Measurements from ENCODE around the gene ARID5B. TPM values are rescaled to one million over a fixed set of nuclear protein-coding genes. Genes with fewer than 3 reads are reported as not detected.

ARID5B gene
- total RNA-seq, 1 experiment from 2014 or later: 2.3 TPM

DNA sequence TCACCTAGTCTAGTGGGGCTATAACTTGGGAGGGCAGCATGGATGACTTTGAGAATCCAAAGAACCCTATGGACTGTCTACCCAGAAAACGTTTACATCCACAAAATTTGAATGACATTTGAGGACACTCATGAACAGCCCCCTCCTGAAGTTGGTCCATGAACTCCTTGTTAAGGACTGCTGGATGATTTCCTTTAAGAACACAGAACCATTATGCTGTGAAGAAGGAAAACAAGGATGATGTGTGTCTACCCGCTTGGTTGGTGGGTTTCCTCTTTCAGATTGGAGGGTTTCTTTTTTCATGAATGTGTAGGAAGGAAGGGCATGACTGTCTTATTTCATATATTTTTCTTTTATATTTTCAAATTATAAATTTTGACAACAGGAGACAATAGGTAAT is 58.3 kb downstream of the ARID5B start (continued):
- no peak for TF ChIP-seq ATF1 (CRISPR knock-in tag; IDR thresholded peaks at IDR 0.05)
- no peak for TF ChIP-seq RORB (CRISPR knock-in tag; IDR thresholded peaks at IDR 0.05)
- TF ChIP-seq ZNF263 (CRISPR knock-in tag; IDR thresholded peaks at IDR 0.05; ENCODE audit: low read depth): no peak
- no peak for TF ChIP-seq ZNF416 (CRISPR knock-in tag; IDR thresholded peaks at IDR 0.05)

DNA sequence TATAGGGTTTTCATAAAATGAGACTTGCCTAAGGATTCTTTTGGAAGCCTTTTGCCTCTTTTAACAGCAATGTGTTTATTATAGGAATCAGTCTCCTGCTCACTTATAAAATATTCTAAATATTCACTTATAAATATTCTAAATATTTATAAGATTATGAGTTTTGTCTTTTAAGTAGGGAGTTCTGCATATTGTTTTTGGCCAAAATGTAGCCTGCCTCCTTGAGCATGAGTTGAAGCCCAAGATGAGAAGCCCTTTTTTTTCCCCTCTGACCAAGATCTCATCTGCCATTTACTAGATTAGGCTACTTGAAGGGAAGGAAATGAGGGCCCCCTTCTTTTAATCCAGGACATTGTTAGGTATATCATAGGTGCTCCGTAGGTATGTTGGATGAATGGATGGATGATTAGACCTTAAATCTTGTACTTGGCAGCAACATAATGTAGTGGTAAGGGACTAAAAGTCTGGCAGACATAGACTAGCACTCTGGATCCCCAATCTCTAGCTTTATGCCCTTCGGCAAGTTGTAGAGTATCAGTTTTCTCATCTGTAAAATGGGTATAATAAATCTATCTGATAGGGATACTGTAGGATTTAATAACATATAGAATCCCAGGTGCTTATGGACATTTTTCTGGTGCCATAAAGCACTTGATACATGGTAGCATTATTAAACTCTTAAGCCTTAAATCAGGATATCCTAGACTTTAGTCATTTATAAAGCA is 59.1 kb downstream of the ARID5B start:
- CTCF ChIA-PET: interaction anchor here (1.0 kb wide), 1 partner anchor 64 kb away, joined by 4 read pairs; no protein-coding TSS in a partner anchor
- H3K27me3 Mint-ChIP-seq (ENCODE audit: low read depth): no peaks in the 10 kb centered on the region
- POLR2A ChIA-PET: no interaction called here

GRCh38 chr10:61961278-61961677 is 59.8 kb downstream of the ARID5B start:
- H3K4me3 Mint-ChIP-seq: no peak overlapping the region
- H3K27me3 Mint-ChIP-seq (ENCODE audit: low read depth): no peaks in the 10 kb centered on the region
- DNase-seq (ENCODE audit: low spot score) (no peak), ATAC-seq (no peak)
- TF ChIP-seq ZNF232 (CRISPR knock-in tag; IDR thresholded peaks at IDR 0.05) (no peak), CREM (CRISPR knock-in tag; IDR thresholded peaks at IDR 0.05) (no peak), NR1H2 (CRISPR knock-in tag; IDR thresholded peaks at IDR 0.05) (no peak), GRHL2 (CRISPR knock-in tag; IDR thresholded peaks at IDR 0.05; ENCODE audit: insufficient replicate concordance, severe bottlenecking) (no peak), TCF7 (CRISPR knock-in tag; IDR thresholded peaks at IDR 0.05; ENCODE audit: low read depth) (no peak), ZNF416 (CRISPR knock-in tag; IDR thresholded peaks at IDR 0.05) (no peak), NR3C1 (CRISPR knock-in tag; conservative IDR thresholded peaks at IDR 0.05; ENCODE audit: low read depth) (no peak), GABPB1 (CRISPR knock-in tag; IDR thresholded peaks at IDR 0.05) (no peak)
- TF ChIP-seq, protein P1, sequence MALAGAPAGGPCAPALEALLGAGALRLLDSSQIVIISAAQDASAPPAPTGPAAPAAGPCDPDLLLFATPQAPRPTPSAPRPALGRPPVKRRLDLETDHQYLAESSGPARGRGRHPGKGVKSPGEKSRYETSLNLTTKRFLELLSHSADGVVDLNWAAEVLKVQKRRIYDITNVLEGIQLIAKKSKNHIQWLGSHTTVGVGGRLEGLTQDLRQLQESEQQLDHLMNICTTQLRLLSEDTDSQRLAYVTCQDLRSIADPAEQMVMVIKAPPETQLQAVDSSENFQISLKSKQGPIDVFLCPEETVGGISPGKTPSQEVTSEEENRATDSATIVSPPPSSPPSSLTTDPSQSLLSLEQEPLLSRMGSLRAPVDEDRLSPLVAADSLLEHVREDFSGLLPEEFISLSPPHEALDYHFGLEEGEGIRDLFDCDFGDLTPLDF (CRISPR knock-in tag; IDR thresholded peaks at IDR 0.05): no peak
- H3K27ac Mint-ChIP-seq: no peak overlapping the region
- no peaks in the 10 kb centered on the region for H3K9me3 Mint-ChIP-seq
- ChIA-PET POLR2A (interaction anchor here (0.6 kb wide), 1 partner anchor 59 kb away, joined by 3 read pairs; no protein-coding TSS in a partner anchor), CTCF (interaction anchor here (1.0 kb wide), 1 partner anchor 64 kb away, joined by 4 read pairs; no protein-coding TSS in a partner anchor)
- H3K4me1 Mint-ChIP-seq: peaks cover 17% of the 10 kb centered on the region
- no peaks in the 10 kb centered on the region for H3K36me3 Mint-ChIP-seq

More for the DNA sequence above, 59.1 kb downstream of the ARID5B start:
- no peaks in the 10 kb centered on the region for H3K36me3 Mint-ChIP-seq
- ATAC-seq (no peak), DNase-seq (ENCODE audit: low spot score) (no peak)
- no peak overlapping the region for H3K27ac Mint-ChIP-seq
- peaks cover 13% of the 10 kb centered on the region for H3K4me1 Mint-ChIP-seq
- H3K4me3 Mint-ChIP-seq: no peak overlapping the region
- TF ChIP-seq ZNF121 (CRISPR knock-in tag; IDR thresholded peaks at IDR 0.05) (no peak), ETV6 (CRISPR knock-in tag; IDR thresholded peaks at IDR 0.05) (no peak), ZNF396 (CRISPR knock-in tag; IDR thresholded peaks at IDR 0.05; ENCODE audit: borderline replicate concordance) (no peak)
- no peaks in the 10 kb centered on the region for H3K9me3 Mint-ChIP-seq

- peaks cover 21% of the 10 kb centered on the region for H3K4me1 Mint-ChIP-seq
- ATAC-seq (no peak), DNase-seq (ENCODE audit: low spot score) (no peak)
- ChIA-PET POLR2A (no interaction called here), CTCF (no interaction called here)
- no peaks in the 10 kb centered on the region for H3K9me3 Mint-ChIP-seq
- H3K27me3 Mint-ChIP-seq (ENCODE audit: low read depth): no peaks in the 10 kb centered on the region
- H3K4me3 Mint-ChIP-seq: no peak overlapping the region
- TF ChIP-seq, protein P2, sequence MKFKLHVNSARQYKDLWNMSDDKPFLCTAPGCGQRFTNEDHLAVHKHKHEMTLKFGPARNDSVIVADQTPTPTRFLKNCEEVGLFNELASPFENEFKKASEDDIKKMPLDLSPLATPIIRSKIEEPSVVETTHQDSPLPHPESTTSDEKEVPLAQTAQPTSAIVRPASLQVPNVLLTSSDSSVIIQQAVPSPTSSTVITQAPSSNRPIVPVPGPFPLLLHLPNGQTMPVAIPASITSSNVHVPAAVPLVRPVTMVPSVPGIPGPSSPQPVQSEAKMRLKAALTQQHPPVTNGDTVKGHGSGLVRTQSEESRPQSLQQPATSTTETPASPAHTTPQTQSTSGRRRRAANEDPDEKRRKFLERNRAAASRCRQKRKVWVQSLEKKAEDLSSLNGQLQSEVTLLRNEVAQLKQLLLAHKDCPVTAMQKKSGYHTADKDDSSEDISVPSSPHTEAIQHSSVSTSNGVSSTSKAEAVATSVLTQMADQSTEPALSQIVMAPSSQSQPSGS (CRISPR knock-in tag; IDR thresholded peaks at IDR 0.05; ENCODE audit: borderline replicate concordance, low read depth): no peak
- TF ChIP-seq, protein P3, sequence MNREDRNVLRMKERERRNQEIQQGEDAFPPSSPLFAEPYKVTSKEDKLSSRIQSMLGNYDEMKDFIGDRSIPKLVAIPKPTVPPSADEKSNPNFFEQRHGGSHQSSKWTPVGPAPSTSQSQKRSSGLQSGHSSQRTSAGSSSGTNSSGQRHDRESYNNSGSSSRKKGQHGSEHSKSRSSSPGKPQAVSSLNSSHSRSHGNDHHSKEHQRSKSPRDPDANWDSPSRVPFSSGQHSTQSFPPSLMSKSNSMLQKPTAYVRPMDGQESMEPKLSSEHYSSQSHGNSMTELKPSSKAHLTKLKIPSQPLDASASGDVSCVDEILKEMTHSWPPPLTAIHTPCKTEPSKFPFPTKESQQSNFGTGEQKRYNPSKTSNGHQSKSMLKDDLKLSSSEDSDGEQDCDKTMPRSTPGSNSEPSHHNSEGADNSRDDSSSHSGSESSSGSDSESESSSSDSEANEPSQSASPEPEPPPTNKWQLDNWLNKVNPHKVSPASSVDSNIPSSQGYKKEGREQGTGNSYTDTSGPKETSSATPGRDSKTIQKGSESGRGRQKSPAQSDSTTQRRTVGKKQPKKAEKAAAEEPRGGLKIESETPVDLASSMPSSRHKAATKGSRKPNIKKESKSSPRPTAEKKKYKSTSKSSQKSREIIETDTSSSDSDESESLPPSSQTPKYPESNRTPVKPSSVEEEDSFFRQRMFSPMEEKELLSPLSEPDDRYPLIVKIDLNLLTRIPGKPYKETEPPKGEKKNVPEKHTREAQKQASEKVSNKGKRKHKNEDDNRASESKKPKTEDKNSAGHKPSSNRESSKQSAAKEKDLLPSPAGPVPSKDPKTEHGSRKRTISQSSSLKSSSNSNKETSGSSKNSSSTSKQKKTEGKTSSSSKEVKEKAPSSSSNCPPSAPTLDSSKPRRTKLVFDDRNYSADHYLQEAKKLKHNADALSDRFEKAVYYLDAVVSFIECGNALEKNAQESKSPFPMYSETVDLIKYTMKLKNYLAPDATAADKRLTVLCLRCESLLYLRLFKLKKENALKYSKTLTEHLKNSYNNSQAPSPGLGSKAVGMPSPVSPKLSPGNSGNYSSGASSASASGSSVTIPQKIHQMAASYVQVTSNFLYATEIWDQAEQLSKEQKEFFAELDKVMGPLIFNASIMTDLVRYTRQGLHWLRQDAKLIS (CRISPR knock-in tag; IDR thresholded peaks at IDR 0.05; ENCODE audit: borderline replicate concordance): no peak
- TF ChIP-seq SMAD4 (CRISPR knock-in tag; IDR thresholded peaks at IDR 0.05) (no peak), KAT7 (CRISPR knock-in tag; IDR thresholded peaks at IDR 0.05; ENCODE audit: borderline replicate concordance) (no peak), AR (CRISPR knock-in tag; IDR thresholded peaks at IDR 0.05) (no peak), TP53 (CRISPR knock-in tag; IDR thresholded peaks at IDR 0.05) (no peak)
- H3K36me3 Mint-ChIP-seq: no peaks in the 10 kb centered on the region
- no peak overlapping the region for H3K27ac Mint-ChIP-seq
These were observed 61.5 kb downstream of the ARID5B start for GRCh38 chr10:61962971-61963370.

Data from WTC11 (cell line).